ENCODE measurements around the gene C19orf73.

- no peak for TF ChIP-seq EZH2 (IDR thresholded peaks at IDR 0.05; ENCODE audit: insufficient read depth, poor library complexity, severe bottlenecking)
- TF ChIP-seq EZH2phosphoT487 (IDR thresholded peaks at IDR 0.05; ENCODE audit: insufficient read depth, low read depth): no peak
Measured at GRCh38 chr19:49141352-49141751, 22.4 kb upstream of the C19orf73 start.
